K562 (cell line): ENCODE results near the gene GPNMB. TPM values are rescaled to one million over a fixed set of nuclear protein-coding genes. Genes with fewer than 3 reads are reported as not detected.

Experiments
- ATAC-seq: fragments of 200-7000 bp; cut with Tn5 transposase; 3 replicates; pipeline ENCODE4 v1.9.1; 2020; ENCODE audit warnings: moderate library complexity
- BruUV-seq: library from RNA; stranded (reverse); fragments of 400-500 nt; replicated peaks from 2 replicates; lab custom pipeline; 2021; lab: Mats Ljungman, UMichigan
- CTCF ChIA-PET: fragments of 300-600 bp; formaldehyde crosslinking; extraction: SDS; loops from one replicate; lab custom pipeline; 2021; ENCODE audit warnings: low intra/inter-chr PET ratio; lab: Yijun Ruan, JAX
- POLR2A ChIA-PET: fragments of 300-600, 350-650 bp; sonication (Branson Sonifier 250); formaldehyde crosslinking; extraction: SDS; loops from one replicate; lab custom pipeline; 2021; ENCODE audit warnings: antibody characterized with exemption, inconsistent platforms; lab: Yijun Ruan, JAX
- DNase-seq, 4 experiments: peaks; one replicate each; pipeline versions ENCODE4 v3.0.0 to v3.0.0-alpha.2; 2011 to 2018; ENCODE audit warnings: low spot score in 3 of 4, mixed read lengths in 3 of 4; ENCODE audit errors: extremely low read depth in 1 of 4
- FAIRE-seq: peaks from 2 replicates; lab custom pipeline; 2011; peaks lifted over from hg19 to GRCh38; lab: Jason Lieb, UNC
- H2AFZ ChIP-seq: 2 replicates; pipeline ENCODE4 v1.6.0; 2011; ENCODE audit warnings: low read depth, low read length, control low read depth, inconsistent platforms
- H3K27ac ChIP-seq: fragments of 200-600 bp; 3 replicates; pipeline ENCODE4 v1.8.0; 2011; ENCODE audit warnings: low read depth, mild to moderate bottlenecking, control low read depth, inconsistent platforms, low read length, moderate library complexity, mixed read lengths; ENCODE audit errors: extremely low read depth
- H3K27me3 ChIP-seq, 2 experiments: fragments of 300-600 bp in 1 of 2; 2 replicates in 1 of 2; 3 replicates in 1 of 2; pipeline versions ENCODE4 v1.6.0 to v1.8.0; 2011; ENCODE audit warnings: inconsistent platforms in 2 of 2, low read length in 2 of 2, mild to moderate bottlenecking in 1 of 2, mixed read lengths in 1 of 2, moderate library complexity in 1 of 2; ENCODE audit not compliant: control insufficient read depth in 2 of 2, insufficient read depth in 2 of 2
- H3K36me3 ChIP-seq: fragments of 300-600 bp; 3 replicates; pipeline ENCODE4 v1.8.0; 2011; ENCODE audit warnings: mild to moderate bottlenecking, low read length, inconsistent platforms; ENCODE audit not compliant: control insufficient read depth, insufficient read depth
- H3K4me1 ChIP-seq, 2 experiments: fragments of 200-600 bp in 1 of 2; replicated peaks in 1 of 2; 2 replicates in 1 of 2; 3 replicates in 1 of 2; pipeline versions ENCODE4 v1.5.1 to v1.8.0; 2011; ENCODE audit warnings: inconsistent platforms in 2 of 2, low read length in 2 of 2, mild to moderate bottlenecking in 1 of 2, mixed read lengths in 1 of 2, moderate library complexity in 1 of 2; ENCODE audit not compliant: control insufficient read depth in 2 of 2, insufficient read depth in 2 of 2
- H3K4me2 ChIP-seq: 2 replicates; pipeline ENCODE4 v1.6.1; 2011; ENCODE audit warnings: low read length, control low read depth, inconsistent platforms, mixed read lengths; ENCODE audit not compliant: insufficient read depth
- H3K4me3 ChIP-seq: fragments of 200-600 bp; sonication (generic), shearing (Covaris generic); 2 replicates; pipeline ENCODE4 v1.5.1; 2016; ENCODE audit warnings: control low read depth, inconsistent platforms
- H3K79me2 ChIP-seq: fragments of 200-600 bp; 3 replicates; pipeline ENCODE4 v1.8.0; 2011; ENCODE audit warnings: low read length, inconsistent platforms; ENCODE audit not compliant: control insufficient read depth, insufficient read depth
- H3K9ac ChIP-seq, 2 experiments: 2 replicates each; pipeline versions ENCODE4 v1.6.0 to v1.6.1; 2011; ENCODE audit warnings: low read depth in 2 of 2, low read length in 2 of 2, control low read depth in 1 of 2, inconsistent platforms in 1 of 2, mild to moderate bottlenecking in 1 of 2, mixed read lengths in 1 of 2; ENCODE audit not compliant: insufficient read depth in 1 of 2
- H3K9me1 ChIP-seq: one replicate; pipeline ENCODE4 v1.6.0; 2011; ENCODE audit warnings: inconsistent platforms, mild to moderate bottlenecking, low read length, moderate library complexity; ENCODE audit not compliant: control insufficient read depth, insufficient read depth
- H3K9me3 ChIP-seq: replicated peaks from 2 replicates; pipeline ENCODE4 v1.5.1; 2011; ENCODE audit warnings: low read depth, low read length, inconsistent platforms; ENCODE audit not compliant: control insufficient read depth, insufficient read depth
- H4K20me1 ChIP-seq: replicated peaks from 2 replicates; pipeline ENCODE4 v1.6.1; 2011; ENCODE audit warnings: low read length, inconsistent platforms, mixed read lengths; ENCODE audit not compliant: control insufficient read depth, insufficient read depth
- CBFB ChIP-seq: sonication (generic); formaldehyde crosslinking; IDR thresholded peaks from 2 replicates; pipeline ENCODE4 v1.4.0; 2020; ENCODE audit warnings: mild to moderate bottlenecking, missing genetic modification reagents
- CBX8 ChIP-seq: fragments of 200-600 bp; sonication (generic); IDR thresholded peaks from 2 replicates; pipeline ENCODE4 v1.6.1; 2012; ENCODE audit warnings: borderline replicate concordance, mixed run types, low read depth, mild to moderate bottlenecking, moderate library complexity, mixed read lengths, low read length, control low read depth, inconsistent platforms; ENCODE audit not compliant: poor library complexity, severe bottlenecking; ENCODE audit errors: extremely low read depth
- DMBX1 ChIP-seq: fragments of 250-450 bp; sonication (Bioruptor Pico); IDR thresholded peaks from 2 replicates; pipeline ENCODE4 v1.8.0; 2022; ENCODE audit warnings: inconsistent platforms, mild to moderate bottlenecking, moderate library complexity, borderline replicate concordance
- ELF1 ChIP-seq: fragments of 200-800 bp; sonication (Bioruptor generic); IDR thresholded peaks from 2 replicates; pipeline ENCODE4 v1.6.1; 2016; ENCODE audit warnings: missing genetic modification characterization, missing compliant biosample characterization
- HMG20A ChIP-seq: fragments of 450-650 bp; formaldehyde crosslinking; conservative IDR thresholded peaks from 2 replicates; pipeline ENCODE4 v1.4.0; 2020; ENCODE audit warnings: mild to moderate bottlenecking, mixed read lengths
- NCOA2 ChIP-seq, 2 experiments: fragments of 450-650 bp; IDR thresholded peaks; 2 replicates each; pipeline ENCODE4 v1.6.1; 2018; ENCODE audit warnings: mild to moderate bottlenecking in 2 of 2, moderate library complexity in 1 of 2; ENCODE audit not compliant: partially characterized antibody in 2 of 2
- NFYB ChIP-seq: IDR thresholded peaks from 2 replicates; pipeline ENCODE4 v1.6.1; 2011; ENCODE audit warnings: mild to moderate bottlenecking, moderate library complexity; ENCODE audit not compliant: insufficient read length; ENCODE audit errors: extremely low read depth
- POLR3A ChIP-seq: IDR thresholded peaks from 2 replicates; pipeline ENCODE4 v1.6.1; 2011; ENCODE audit warnings: borderline replicate concordance, mild to moderate bottlenecking, moderate library complexity; ENCODE audit not compliant: insufficient read length, insufficient read depth; ENCODE audit errors: extremely low read depth
- PTTG1 ChIP-seq: fragments of 450-650 bp; IDR thresholded peaks from 2 replicates; pipeline ENCODE4 v1.6.1; 2016; ENCODE audit warnings: low read depth, mild to moderate bottlenecking, missing genetic modification characterization, missing compliant biosample characterization
- RBBP5 ChIP-seq: fragments of 200-600 bp; sonication (generic); IDR thresholded peaks from 2 replicates; pipeline ENCODE4 v1.6.1; 2012; ENCODE audit warnings: borderline replicate concordance, mild to moderate bottlenecking, low read length, control low read depth, inconsistent platforms; ENCODE audit not compliant: insufficient read depth, poor library complexity, severe bottlenecking
- SAFB ChIP-seq: fragments of 200-400 bp; formaldehyde crosslinking; IDR thresholded peaks from 2 replicates; pipeline ENCODE4 v1.6.1; 2017; ENCODE audit warnings: low read depth, low read length, borderline replicate concordance
- SMARCB1 ChIP-seq: IDR thresholded peaks from 2 replicates; pipeline ENCODE4 v1.6.1; 2011; ENCODE audit warnings: improper control_type of control experiment, low read depth; ENCODE audit not compliant: insufficient read length
- SP1 ChIP-seq: sonication (generic); formaldehyde crosslinking; IDR thresholded peaks from 2 replicates; pipeline ENCODE4 v1.8.1; 2022; ENCODE audit warnings: mild to moderate bottlenecking, missing genetic modification reagents
- TEAD2 ChIP-seq: fragments of 450-650 bp; IDR thresholded peaks from 2 replicates; pipeline ENCODE4 v1.6.1; 2016; ENCODE audit warnings: missing genetic modification characterization, control low read depth, missing compliant biosample characterization
- ZNF347 ChIP-seq: fragments of 450-650 bp; formaldehyde crosslinking; IDR thresholded peaks from 2 replicates; pipeline ENCODE4 v1.4.0; 2020; ENCODE audit warnings: low read depth, mild to moderate bottlenecking, moderate library complexity
- ZNF79 ChIP-seq: fragments of 250-450 bp; sonication (Bioruptor Pico); IDR thresholded peaks from 2 replicates; pipeline ENCODE4 v1.4.0; 2020; ENCODE audit warnings: low read depth, mild to moderate bottlenecking, moderate library complexity
- WGBS: fragments of 100-300 bp; shearing (Covaris generic); methylation state at CpG from one replicate; pipeline ENCODE4 v1.1.6; 2016; ENCODE audit warnings: low coverage, mixed read lengths; ENCODE audit not compliant: insufficient coverage; ENCODE audit errors: missing lambda C conversion rate; 5-methylcytosine and 5-hydroxymethylcytosine counted together
- in situ Hi-C: fragments of 300-500 bp; cut with MboI; formaldehyde crosslinking; loops from 4 replicates; pipeline ENCODE4 v1.15.0; 2018; ENCODE audit warnings: inconsistent platforms, mixed read lengths
- intact Hi-C: fragments of 100-400 bp; cut with micrococcal nuclease; formaldehyde crosslinking; loops from 2 replicates; pipeline ENCODE4 v1.14.2; 2022
- polyA plus RNA-seq, 8 experiments: library from polyadenylated mRNA; depleted of rRNA in 4 of 8; stranded (reverse) in 5 of 8; unstranded in 3 of 8; fragments of >200 nt; fragmentation: Nextera tagmentation in 2 of 8; fragmentation: Illumina TruSeq in 1 of 8; extraction: Ambion mirVana in 2 of 8; extraction: Trizol in 1 of 8; gene quantifications; 2 replicates each; pipeline versions ENCODE4 v1.2.1 to v1.2.3, GENCODE V29; 2011 to 2014; ENCODE audit warnings: inconsistent platforms in 1 of 8, missing spikeins in 1 of 8
- total RNA-seq, 7 experiments: library from RNA; depleted of rRNA in 6 of 7; stranded (reverse); fragments of >200 nt in 6 of 7; fragmentation: Illumina TruSeq in 2 of 7; extraction: Trizol in 2 of 7; gene quantifications; 2 replicates each; pipeline versions ENCODE4 v1.2.1 to v1.2.3, GENCODE V29; 2011 to 2021; ENCODE audit warnings: low replicate concordance in 1 of 7

Gene GPNMB
- total and polyA plus RNA-seq, 9 of the 15 experiments (the other 6 are each of a cell fraction or from before 2014, with no cell fraction given): 0.15 to 0.72 (median 0.33) TPM

DNA sequence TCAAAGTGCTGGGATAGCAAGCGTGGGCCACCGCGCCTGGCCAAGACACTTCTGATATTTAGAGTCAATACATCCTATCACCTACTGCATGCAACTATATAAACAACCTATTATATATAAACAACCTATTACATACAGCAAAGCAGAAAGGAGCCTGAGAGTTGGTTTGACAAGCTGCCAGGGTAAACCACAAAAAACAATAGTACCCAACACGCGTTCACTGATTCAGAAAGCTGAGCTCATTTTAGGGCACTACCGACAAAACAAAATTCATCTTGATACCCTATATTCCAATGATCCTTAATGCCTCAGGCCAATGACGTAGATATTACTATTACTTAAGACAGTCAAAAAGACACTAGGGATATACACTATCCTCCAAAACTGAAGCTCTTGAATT, 68.8 kb downstream of the GPNMB start:
- ChIA-PET POLR2A (interaction anchor here (0.6 to 1.2 kb wide), 3 partner anchors 8 to 213 kb away, joined by 4 to 6 read pairs (median 5); no protein-coding TSS in a partner anchor), CTCF (no interaction called here)
- intact Hi-C loops (no loop called here), in situ Hi-C loops (no loop called here)
- Histone ChIP-seq H4K20me1 (no peaks in the 10 kb centered on the region), H3K27ac (no peak overlapping the region), H3K4me3 (no peak overlapping the region), H3K9me3 (no peaks in the 10 kb centered on the region), H3K4me1 (no peaks in the 10 kb centered on the region), H3K4me2 (no peak overlapping the region), H3K9me1 (no peaks in the 10 kb centered on the region), H3K36me3 (peaks cover 89% of the 10 kb centered on the region), H3K79me2 (no peaks in the 10 kb centered on the region), H3K9ac (no peak overlapping the region), H2AFZ (no peak overlapping the region), H3K27me3 (no peaks in the 10 kb centered on the region)
- ATAC-seq (no peak), DNase-seq (no peak), FAIRE-seq (no peak)
- WGBS: over 99% methylated on average over 7 of the region's 7 CpGs
- TF ChIP-seq NCOA2 (IDR thresholded peaks at IDR 0.05; ENCODE audit: partially characterized antibody in 2 of 2) (no peak), SMARCB1 (no peak), ZNF347 (CRISPR knock-in tag) (no peak), DMBX1 (CRISPR knock-in tag) (no peak), CBX8 (no peak), RBBP5 (no peak), ZNF79 (no peak), PTTG1 (tag) (no peak), NFYB (no peak), SAFB (no peak), CBFB (CRISPR knock-in tag) (no peak), SP1 (CRISPR knock-in tag) (no peak), TEAD2 (tag) (no peak), POLR3A (no peak), HMG20A (CRISPR knock-in tag) (no peak), ELF1 (tag) (no peak)
- BruUV-seq: no TSS peak
